BLaER1 treated with 17β-estradiol and CSF1 and Interleukin-3, amounts not matched to agents 10 nM and 100 nM (cell line): Measurements from ENCODE around the gene LIPC.
A peak's percentile ranks its signal among the peaks of the same experiment; 100 is the strongest.

Experiments used
- H3K27ac ChIP-seq, 11 experiments: shearing (Covaris generic); formaldehyde crosslinking; 2 replicates each; pipeline ENCODE4 v1.8.1; 2022
- H3K27me3 ChIP-seq, 11 experiments: shearing (Covaris generic); formaldehyde crosslinking; 2 replicates each; pipeline ENCODE4 v1.8.1; 2022
- H3K36me3 ChIP-seq, 11 experiments: shearing (Covaris generic); formaldehyde crosslinking; 2 replicates each; pipeline ENCODE4 v1.8.1; 2022
- H3K4me1 ChIP-seq, 10 experiments: shearing (Covaris generic); formaldehyde crosslinking; 2 replicates each; pipeline ENCODE4 v1.8.1; 2022
- H3K4me2 ChIP-seq, 11 experiments: shearing (Covaris generic); formaldehyde crosslinking; 2 replicates each; pipeline ENCODE4 v1.8.1; 2022
- H3K4me3 ChIP-seq, 10 experiments: shearing (Covaris generic); formaldehyde crosslinking; 2 replicates each; pipeline ENCODE4 v1.8.1; 2022
- H3K9ac ChIP-seq, 11 experiments: shearing (Covaris generic); formaldehyde crosslinking; 2 replicates each; pipeline ENCODE4 v1.8.1; 2022
- H3K9me3 ChIP-seq, 11 experiments: shearing (Covaris generic); formaldehyde crosslinking; replicated peaks in 1 of 11; 2 replicates each; pipeline ENCODE4 v1.8.1; 2022
- H4K20me1 ChIP-seq, 11 experiments: shearing (Covaris generic); formaldehyde crosslinking; 2 replicates each; pipeline ENCODE4 v1.8.1; 2022
- Cebpa-rat ChIP-seq, 11 experiments: shearing (Covaris generic); IDR thresholded peaks; 2 replicates each; pipeline ENCODE4 v1.8.1; 2022

Gene LIPC

GRCh38 chr15:58538225-58538727, 106.5 kb downstream of the LIPC start:
- Histone ChIP-seq H3K4me2 (no peak overlapping the region), H3K9me3 (peaks cover 0 to 14% (median 0%) of the 10 kb centered on the region in 11 experiments; a peak in 4 of 22 replicates), H4K20me1 (no peaks in the 10 kb centered on the region), H3K4me3 (no peak overlapping the region), H3K4me1 (peaks cover 0 to 26% (median 4%) of the 10 kb centered on the region in 10 experiments; a peak in 8 of 20 replicates), H3K27ac (no peak overlapping the region), H3K27me3 (no peaks in the 10 kb centered on the region), H3K36me3 (peaks cover 0 to 5% (median 0%) of the 10 kb centered on the region in 11 experiments; a peak in 1 of 22 replicates), H3K9ac (no peak overlapping the region)
- no peak for TF ChIP-seq Cebpa-rat (IDR thresholded peaks at IDR 0.05)

- TF ChIP-seq Cebpa-rat (IDR thresholded peaks at IDR 0.05), result no peak
- Histone ChIP-seq H3K4me3 (no peak overlapping the region), H3K4me1 (peaks cover 0 to 25% (median 3%) of the 10 kb centered on the region in 10 experiments; a peak in 8 of 20 replicates), H3K27me3 (no peaks in the 10 kb centered on the region), H3K4me2 (no peak overlapping the region), H3K27ac (no peak overlapping the region), H3K36me3 (peaks cover 0 to 11% (median 0%) of the 10 kb centered on the region in 11 experiments; a peak in 2 of 22 replicates), H3K9ac (no peak overlapping the region), H3K9me3 (peaks cover 0 to 19% (median 0%) of the 10 kb centered on the region in 11 experiments; a peak in 5 of 22 replicates), H4K20me1 (no peaks in the 10 kb centered on the region)
These were observed 107.1 kb downstream of the LIPC start for GRCh38 chr15:58538901-58539300.

GRCh38 chr15:58539548-58539947, 107.8 kb downstream of the LIPC start:
- Histone ChIP-seq H3K9ac (no peak overlapping the region), H3K4me2 (peak overlapping the region in 2 of 11 experiments; percentile 14 to 36; a peak in 2 of 22 replicates)
- no peak for TF ChIP-seq Cebpa-rat (IDR thresholded peaks at IDR 0.05)

GRCh38 chr15:58541410-58542087, 109.8 kb downstream of the LIPC start:
- H3K36me3 ChIP-seq, result peaks cover 0 to 26% (median 4%) of the 10 kb centered on the region in 11 experiments; a peak in 4 of 22 replicates
- H3K9ac ChIP-seq, result no peak overlapping the region
- no peak for TF ChIP-seq Cebpa-rat (IDR thresholded peaks at IDR 0.05)
- no peak overlapping the region for H3K27ac ChIP-seq
- peaks cover 7 to 30% (median 14%) of the 10 kb centered on the region in 10 experiments; a peak in 13 of 20 replicates for H3K4me1 ChIP-seq
- peaks cover 0 to 44% (median 13%) of the 10 kb centered on the region in 11 experiments; a peak in 17 of 22 replicates for H3K9me3 ChIP-seq
- H3K4me2 ChIP-seq, result no peak overlapping the region
- H4K20me1 ChIP-seq, result no peaks in the 10 kb centered on the region
- no peaks in the 10 kb centered on the region for H3K27me3 ChIP-seq
- no peak overlapping the region for H3K4me3 ChIP-seq

More at GRCh38 chr15:58539548-58539947, 107.8 kb downstream of the LIPC start:
- H3K36me3 ChIP-seq, result peaks cover 0 to 16% (median 0%) of the 10 kb centered on the region in 11 experiments; a peak in 2 of 22 replicates
- no peaks in the 10 kb centered on the region for H4K20me1 ChIP-seq
- no peaks in the 10 kb centered on the region for H3K27me3 ChIP-seq
- H3K4me3 ChIP-seq, result no peak overlapping the region
- H3K9me3 ChIP-seq, result peaks cover 0 to 24% (median 0%) of the 10 kb centered on the region in 11 experiments; a peak in 8 of 22 replicates
- H3K4me1 ChIP-seq, result peaks cover 0 to 18% (median under 1%) of the 10 kb centered on the region in 10 experiments; a peak in 4 of 20 replicates
- no peak overlapping the region for H3K27ac ChIP-seq

GRCh38 chr15:58543664-58544335, 112.0 kb downstream of the LIPC start:
- no peak for TF ChIP-seq Cebpa-rat (IDR thresholded peaks at IDR 0.05)
- H3K27ac ChIP-seq, result no peak overlapping the region; a peak in 1 of 22 replicates
- no peaks in the 10 kb centered on the region for H4K20me1 ChIP-seq
- no peak overlapping the region for H3K4me3 ChIP-seq
- no peaks in the 10 kb centered on the region for H3K27me3 ChIP-seq
- peaks cover 27 to 50% (median 33%) of the 10 kb centered on the region in 10 experiments for H3K4me1 ChIP-seq
- H3K9me3 ChIP-seq, result peaks cover 0 to 42% (median 14%) of the 10 kb centered on the region in 11 experiments; a peak in 17 of 22 replicates
- H3K9ac ChIP-seq, result no peak overlapping the region
- H3K36me3 ChIP-seq, result peaks cover 0 to 26% (median 4%) of the 10 kb centered on the region in 11 experiments; a peak in 4 of 22 replicates
- no peak overlapping the region for H3K4me2 ChIP-seq

- peaks cover 0 to 50% (median 14%) of the 10 kb centered on the region in 11 experiments; a peak in 16 of 22 replicates for H3K9me3 ChIP-seq
- H3K27ac ChIP-seq, result peak overlapping the region in 2 of 11 experiments; percentile 1 to 31; a peak in 1 of 22 replicates
- peaks cover 34 to 53% (median 42%) of the 10 kb centered on the region in 10 experiments for H3K4me1 ChIP-seq
- no peaks in the 10 kb centered on the region for H3K27me3 ChIP-seq
- no peak overlapping the region for H3K4me3 ChIP-seq
- no peaks in the 10 kb centered on the region for H4K20me1 ChIP-seq
- peaks cover 0 to 26% (median 4%) of the 10 kb centered on the region in 11 experiments; a peak in 4 of 22 replicates for H3K36me3 ChIP-seq
- H3K4me2 ChIP-seq, result peak overlapping the region in 1 of 11 experiments; percentile 29; a peak in 2 of 22 replicates
- H3K9ac ChIP-seq, result no peak overlapping the region
- no peak for TF ChIP-seq Cebpa-rat (IDR thresholded peaks at IDR 0.05)
These were observed 113.0 kb downstream of the LIPC start for GRCh38 chr15:58544756-58545155.

GRCh38 chr15:58545307-58546065, 113.7 kb downstream of the LIPC start:
- Histone ChIP-seq H4K20me1 (no peaks in the 10 kb centered on the region), H3K9me3 (peaks cover 0 to 52% (median 14%) of the 10 kb centered on the region in 11 experiments; a peak in 16 of 22 replicates), H3K4me2 (peak overlapping the region in 7 of 11 experiments; percentile 9 to 33 (median 12); a peak in 9 of 22 replicates), H3K27ac (peak overlapping the region in 7 of 11 experiments; percentile 1 to 31 (median 20); a peak in 8 of 22 replicates), H3K4me1 (peaks cover 40 to 60% (median 49%) of the 10 kb centered on the region in 10 experiments), H3K36me3 (peaks cover 0 to 26% (median 4%) of the 10 kb centered on the region in 11 experiments; a peak in 4 of 22 replicates), H3K4me3 (no peak overlapping the region), H3K9ac (no peak overlapping the region), H3K27me3 (no peaks in the 10 kb centered on the region)
- no peak for TF ChIP-seq Cebpa-rat (IDR thresholded peaks at IDR 0.05)

DNA sequence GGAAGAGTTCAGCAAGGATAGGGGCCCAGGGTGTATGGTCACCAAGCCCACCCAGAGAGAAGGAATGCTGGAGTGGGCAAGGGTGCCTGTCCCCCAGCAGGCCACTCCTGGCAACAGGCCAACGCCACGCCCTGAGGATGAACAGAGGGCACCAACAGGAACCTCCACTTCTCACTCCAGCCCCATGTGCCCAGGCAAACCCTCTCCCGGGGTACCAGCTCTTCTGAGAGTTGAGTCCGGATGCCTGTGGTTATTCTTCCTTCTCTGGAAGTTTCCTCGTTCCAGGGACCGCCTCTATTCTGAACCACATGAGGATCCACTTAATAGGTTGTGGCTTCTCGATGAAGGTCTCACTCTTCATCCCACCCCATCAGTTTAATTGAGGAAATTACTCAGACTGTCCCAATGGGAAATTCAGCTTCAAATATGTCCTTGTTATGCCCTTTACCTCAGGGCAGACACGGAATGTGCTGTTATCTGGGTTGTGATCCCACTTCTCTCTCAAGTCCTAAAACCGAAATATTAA, 114.3 kb downstream of the LIPC start:
- Histone ChIP-seq H3K4me3 (no peak overlapping the region), H3K27ac (peak overlapping the region in 5 of 11 experiments; percentile 1 to 28 (median 22); a peak in 6 of 22 replicates), H3K4me1 (peaks cover 47 to 67% (median 56%) of the 10 kb centered on the region in 10 experiments), H3K9ac (no peak overlapping the region), H4K20me1 (no peaks in the 10 kb centered on the region), H3K27me3 (no peaks in the 10 kb centered on the region), H3K36me3 (peaks cover 0 to 26% (median 4%) of the 10 kb centered on the region in 11 experiments; a peak in 4 of 22 replicates), H3K9me3 (peaks cover 0 to 52% (median 14%) of the 10 kb centered on the region in 11 experiments; a peak in 16 of 22 replicates), H3K4me2 (peak overlapping the region in 6 of 11 experiments; percentile 9 to 33 (median 12); a peak in 8 of 22 replicates)
- TF ChIP-seq Cebpa-rat (IDR thresholded peaks at IDR 0.05), result no peak
